GM20000 (cell line): ENCODE data around the gene ADD2.

Experiments used
- DNase-seq: peaks from one replicate; pipeline ENCODE4 v3.0.0; 2012; ENCODE audit warnings: low spot score
- CTCF ChIP-seq: IDR thresholded peaks from 2 replicates; pipeline ENCODE4 v1.5.1; 2012; ENCODE audit warnings: mild to moderate bottlenecking, control low read depth; ENCODE audit errors: extremely low read depth, missing control alignments

ADD2 gene, protein sequence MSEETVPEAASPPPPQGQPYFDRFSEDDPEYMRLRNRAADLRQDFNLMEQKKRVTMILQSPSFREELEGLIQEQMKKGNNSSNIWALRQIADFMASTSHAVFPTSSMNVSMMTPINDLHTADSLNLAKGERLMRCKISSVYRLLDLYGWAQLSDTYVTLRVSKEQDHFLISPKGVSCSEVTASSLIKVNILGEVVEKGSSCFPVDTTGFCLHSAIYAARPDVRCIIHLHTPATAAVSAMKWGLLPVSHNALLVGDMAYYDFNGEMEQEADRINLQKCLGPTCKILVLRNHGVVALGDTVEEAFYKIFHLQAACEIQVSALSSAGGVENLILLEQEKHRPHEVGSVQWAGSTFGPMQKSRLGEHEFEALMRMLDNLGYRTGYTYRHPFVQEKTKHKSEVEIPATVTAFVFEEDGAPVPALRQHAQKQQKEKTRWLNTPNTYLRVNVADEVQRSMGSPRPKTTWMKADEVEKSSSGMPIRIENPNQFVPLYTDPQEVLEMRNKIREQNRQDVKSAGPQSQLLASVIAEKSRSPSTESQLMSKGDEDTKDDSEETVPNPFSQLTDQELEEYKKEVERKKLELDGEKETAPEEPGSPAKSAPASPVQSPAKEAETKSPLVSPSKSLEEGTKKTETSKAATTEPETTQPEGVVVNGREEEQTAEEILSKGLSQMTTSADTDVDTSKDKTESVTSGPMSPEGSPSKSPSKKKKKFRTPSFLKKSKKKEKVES

GRCh38 chr2:70767699-70768589 is at the start of gene ADD2:
TSS of gene ADD2 (minus strand) at chr2:70768200. CDS start at chr2:70706408, 61,792 bp downstream.
- peak; percentile 76 for DNase-seq
- TF ChIP-seq CTCF = no peak

DNA sequence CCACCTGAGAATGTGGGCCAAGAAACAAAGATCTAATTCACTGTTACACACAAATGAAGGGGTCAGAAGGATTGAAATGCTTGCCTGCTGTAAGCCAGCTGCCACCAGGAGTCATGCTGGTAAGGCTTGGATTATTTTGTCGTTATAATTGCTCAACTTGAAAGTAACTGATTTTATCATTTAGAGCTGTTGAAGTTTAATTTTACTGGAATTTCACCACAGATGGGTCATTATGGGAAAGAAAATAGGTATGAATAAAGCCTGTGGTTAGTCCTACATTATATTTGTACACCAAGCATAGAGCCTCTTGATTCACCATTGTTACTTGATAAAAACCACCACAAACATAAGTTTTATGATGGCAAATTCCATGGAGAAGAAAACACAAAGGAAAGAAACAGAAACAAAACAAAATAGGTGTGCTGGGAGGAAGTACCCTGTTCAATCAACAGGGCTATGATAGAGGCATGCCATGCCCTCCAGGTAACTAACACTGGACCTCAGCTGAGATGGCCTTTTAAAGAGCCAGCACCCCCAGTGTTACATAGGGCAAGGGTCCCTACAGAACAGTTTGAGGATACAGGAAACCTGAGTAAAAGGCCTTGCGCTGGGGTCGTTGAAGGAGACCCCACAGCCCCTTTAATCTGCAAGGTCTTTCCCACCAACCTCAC is 49.4 kb upstream of the ADD2 start:
- no peak for DNase-seq
- no peak for TF ChIP-seq CTCF

DNA sequence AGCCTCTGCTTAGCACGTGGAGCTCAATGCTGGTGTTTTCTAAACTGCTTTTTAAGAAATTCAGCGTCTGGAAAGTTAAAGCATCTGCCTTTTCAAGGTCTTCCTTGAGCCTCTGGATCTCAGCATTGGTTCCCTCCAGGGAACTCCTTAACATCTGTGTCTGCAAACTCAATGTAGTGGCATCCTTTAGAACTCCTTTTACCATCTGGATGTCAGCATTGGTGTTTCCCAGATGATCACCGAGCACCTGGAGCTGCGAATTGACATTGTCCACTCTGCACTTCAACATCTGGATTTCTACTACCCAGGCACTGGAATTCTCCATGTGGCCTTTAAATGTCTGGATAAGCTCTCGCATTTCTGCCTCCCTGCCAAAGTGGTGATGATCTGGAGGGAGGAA is 48.7 kb upstream of the ADD2 start:
- no peak for DNase-seq
- TF ChIP-seq CTCF = no peak

- DNase-seq = no peak
- no peak for TF ChIP-seq CTCF
Measured at GRCh38 chr2:70808983-70809958, 41.3 kb upstream of the ADD2 start.

DNA sequence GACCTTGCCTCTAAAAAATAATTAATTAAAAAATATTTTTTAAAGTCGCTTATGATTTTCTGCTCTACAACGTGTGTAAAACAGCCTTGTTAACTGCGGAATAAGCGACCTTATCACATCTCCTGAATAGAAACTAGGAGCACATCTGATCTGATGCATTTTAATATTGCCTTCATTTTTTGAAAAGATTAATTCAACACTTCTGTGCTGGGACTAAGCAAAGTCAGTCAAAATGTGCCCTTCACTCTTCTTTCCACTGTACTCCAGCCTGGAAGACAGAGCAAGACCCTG is 39.8 kb upstream of the ADD2 start:
- no peak for TF ChIP-seq CTCF
- DNase-seq = no peak

DNA sequence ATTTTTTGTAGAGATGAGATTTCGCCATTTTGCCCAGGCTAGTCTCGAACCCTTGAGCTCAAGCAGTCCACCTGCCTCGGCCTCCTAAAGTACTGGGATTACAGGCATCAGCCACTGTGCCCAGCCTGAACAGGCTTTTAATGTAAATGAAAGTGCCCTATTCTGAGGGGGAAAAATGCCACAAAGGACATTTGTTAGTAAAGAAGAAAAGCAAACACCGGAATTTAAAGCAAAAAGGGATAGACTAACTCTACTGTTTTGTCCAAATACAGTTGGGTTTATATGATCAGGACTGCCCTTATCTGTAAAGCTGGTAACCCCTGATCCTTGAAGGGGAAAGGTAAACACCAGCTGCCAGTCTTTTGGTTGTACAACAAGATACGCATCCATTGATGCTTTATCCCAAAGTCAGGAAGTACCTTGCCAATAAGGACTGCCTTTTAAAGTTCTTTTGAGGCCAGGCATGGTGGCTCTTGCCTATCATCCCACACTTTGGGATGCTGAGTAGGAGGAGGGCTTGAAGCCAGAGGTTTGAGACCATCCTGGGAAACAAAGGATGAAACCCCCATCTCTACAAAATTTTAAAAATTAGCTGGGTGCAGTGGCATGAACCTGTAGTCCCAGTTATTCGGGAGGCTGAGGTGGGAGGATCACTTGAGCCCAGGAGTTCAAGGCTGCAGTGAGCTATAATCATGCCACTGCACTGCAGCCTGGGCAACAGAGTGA is 39.3 kb upstream of the ADD2 start:
- TF ChIP-seq CTCF = no peak
- DNase-seq = no peak
